H1 (cell line): ENCODE data around the gene ARMC9. TPM values are rescaled to one million over a fixed set of nuclear protein-coding genes. Genes with fewer than 3 reads are reported as not detected.

ENCODE experiments used
- CTCF ChIA-PET: fragments of 300-600 bp; sonication (Branson Sonifier 250); formaldehyde crosslinking; loops from one replicate; lab custom pipeline; 2021; ENCODE audit not compliant: partially characterized antibody; lab: Charles Lee
- POLR2A ChIA-PET: fragments of 300-600 bp; sonication (Branson Sonifier 250); formaldehyde crosslinking; loops from one replicate; lab custom pipeline; 2021; ENCODE audit warnings: inconsistent platforms; ENCODE audit not compliant: partially characterized antibody; lab: Charles Lee
- DNase-seq, 2 experiments: peaks; one replicate each; pipeline versions ENCODE4 v3.0.0 to v3.0.0-alpha.2; 2010 to 2022; ENCODE audit warnings: low spot score in 2 of 2, low read depth in 1 of 2, mixed read lengths in 1 of 2
- FAIRE-seq: peaks from 2 replicates; lab custom pipeline; 2011; peaks lifted over from hg19 to GRCh38; lab: Jason Lieb, UNC
- H2AFZ ChIP-seq: 2 replicates; pipeline ENCODE4 v1.8.1; 2012; ENCODE audit warnings: low read length, inconsistent platforms
- H2AK5ac ChIP-seq: 2 replicates; pipeline ENCODE4 v1.6.1; 2013; ENCODE audit warnings: low read depth, low read length
- H2BK120ac ChIP-seq: replicated peaks from 2 replicates; pipeline ENCODE3; 2013; ENCODE audit warnings: low read depth, low read length, inconsistent platforms
- H2BK12ac ChIP-seq: 2 replicates; pipeline ENCODE4 v1.6.1; 2013; ENCODE audit warnings: low read depth, low read length
- H2BK15ac ChIP-seq: 2 replicates; pipeline ENCODE4 v1.6.1; 2013; ENCODE audit warnings: low read length
- H2BK20ac ChIP-seq: 2 replicates; pipeline ENCODE4 v1.6.1; 2013; ENCODE audit warnings: low read length
- H2BK5ac ChIP-seq: 2 replicates; pipeline ENCODE4 v1.6.1; 2013; ENCODE audit warnings: low read depth, low read length
- H3K14ac ChIP-seq: 2 replicates; pipeline ENCODE4 v1.6.1; 2013; ENCODE audit warnings: inconsistent platforms; ENCODE audit not compliant: insufficient read length
- H3K18ac ChIP-seq: 2 replicates; pipeline ENCODE4 v1.6.1; 2013; ENCODE audit warnings: low read length; ENCODE audit errors: extremely low read depth
- H3K23ac ChIP-seq: 2 replicates; pipeline ENCODE4 v1.6.1; 2013; ENCODE audit warnings: inconsistent platforms; ENCODE audit not compliant: insufficient read length
- H3K23me2 ChIP-seq: 2 replicates; pipeline ENCODE4 v1.6.1; 2013; ENCODE audit warnings: low read depth, low read length
- H3K27ac ChIP-seq: 2 replicates; pipeline ENCODE4 v1.6.1; 2011; ENCODE audit warnings: low read depth, low read length, inconsistent platforms
- H3K27me3 ChIP-seq, 4 experiments: replicated peaks in 1 of 4; 1 replicate in 1 of 4; 2 replicates in 3 of 4; pipeline versions ENCODE4 v1.6.1 to v1.8.1; 2011 to 2013; ENCODE audit warnings: low read length in 3 of 4, mild to moderate bottlenecking in 3 of 4, inconsistent platforms in 2 of 4, mixed read lengths in 2 of 4, moderate library complexity in 1 of 4; ENCODE audit not compliant: control insufficient read depth in 3 of 4, insufficient read depth in 3 of 4; ENCODE audit errors: extremely low read depth in 1 of 4
- H3K36me3 ChIP-seq, 4 experiments: 2 replicates each; pipeline versions ENCODE4 v1.6.1 to v1.8.1; 2011 to 2013; ENCODE audit warnings: mild to moderate bottlenecking in 4 of 4, low read length in 3 of 4, moderate library complexity in 2 of 4, control low read depth in 1 of 4, inconsistent platforms in 1 of 4; ENCODE audit not compliant: insufficient read depth in 4 of 4, control insufficient read depth in 2 of 4
- H3K4ac ChIP-seq: replicated peaks from 2 replicates; pipeline ENCODE3; 2013; ENCODE audit warnings: low read length, low read depth, mixed read lengths, inconsistent platforms; ENCODE audit not compliant: insufficient read length
- H3K4me1 ChIP-seq, 4 experiments: replicated peaks in 1 of 4; 1 replicate in 1 of 4; 2 replicates in 3 of 4; pipeline versions ENCODE4 v1.6.1 to v1.8.1; 2011 to 2013; ENCODE audit warnings: low read length in 3 of 4, inconsistent platforms in 2 of 4, mixed read lengths in 1 of 4; ENCODE audit not compliant: insufficient read depth in 4 of 4, control insufficient read depth in 3 of 4
- H3K4me2 ChIP-seq, 2 experiments: 2 replicates each; pipeline versions ENCODE4 v1.6.1 to v1.8.1; 2011 to 2013; ENCODE audit warnings: low read depth in 2 of 2, low read length in 2 of 2, control low read depth in 1 of 2, inconsistent platforms in 1 of 2, mild to moderate bottlenecking in 1 of 2; ENCODE audit not compliant: insufficient read depth in 1 of 2
- H3K4me3 ChIP-seq, 4 experiments: fragments of 200-600, 300-600 bp in 1 of 4; sonication (generic), shearing (Covaris generic), sonication (Bioruptor Twin) in 1 of 4; 2 replicates each; pipeline versions ENCODE4 v1.5.1 to v1.8.1; 2011 to 2016; ENCODE audit warnings: low read length in 4 of 4, low read depth in 3 of 4, control low read depth in 2 of 4, inconsistent platforms in 2 of 4, mild to moderate bottlenecking in 2 of 4, mixed read lengths in 1 of 4, moderate library complexity in 1 of 4; ENCODE audit not compliant: insufficient read depth in 2 of 4; ENCODE audit errors: extremely low read depth in 1 of 4
- H3K56ac ChIP-seq: replicated peaks from 2 replicates; pipeline ENCODE3; 2013; ENCODE audit warnings: low read depth, mild to moderate bottlenecking, mixed read lengths, low read length, inconsistent platforms; ENCODE audit not compliant: insufficient read length
- H3K79me1 ChIP-seq: 2 replicates; pipeline ENCODE4 v1.6.1; 2013; ENCODE audit warnings: low read depth, low read length, control low read depth
- H3K79me2 ChIP-seq, 2 experiments: 2 replicates each; pipeline versions ENCODE4 v1.6.1 to v1.8.1; 2012 to 2013; ENCODE audit warnings: low read length in 2 of 2, mild to moderate bottlenecking in 2 of 2, inconsistent platforms in 1 of 2; ENCODE audit not compliant: insufficient read depth in 2 of 2, control insufficient read depth in 1 of 2
- H3K9ac ChIP-seq, 4 experiments: replicated peaks in 1 of 4; 1 replicate in 1 of 4; 2 replicates in 3 of 4; pipeline versions ENCODE4 v1.6.1 to v1.8.1; 2011 to 2013; ENCODE audit warnings: low read depth in 3 of 4, low read length in 3 of 4, control low read depth in 2 of 4, mild to moderate bottlenecking in 2 of 4, moderate library complexity in 2 of 4, inconsistent platforms in 1 of 4; ENCODE audit errors: extremely low read depth in 1 of 4
- H3K9me3 ChIP-seq, 2 experiments: 2 replicates each; pipeline versions ENCODE4 v1.6.1 to v1.8.1; 2012 to 2013; ENCODE audit warnings: mild to moderate bottlenecking in 2 of 2, moderate library complexity in 2 of 2, control low read depth in 1 of 2, inconsistent platforms in 1 of 2, low read depth in 1 of 2, low read length in 1 of 2, mixed read lengths in 1 of 2; ENCODE audit not compliant: insufficient read depth in 2 of 2
- H4K20me1 ChIP-seq, 2 experiments: replicated peaks in 1 of 2; 2 replicates each; pipeline versions ENCODE3 to v1.8.1; 2011 to 2013; ENCODE audit warnings: inconsistent platforms in 2 of 2, low read length in 2 of 2, mild to moderate bottlenecking in 1 of 2; ENCODE audit not compliant: insufficient read depth in 2 of 2, control insufficient read depth in 1 of 2
- H4K5ac ChIP-seq: 2 replicates; pipeline ENCODE4 v1.6.1; 2013; ENCODE audit warnings: low read length, low read depth, mixed read lengths, inconsistent platforms; ENCODE audit not compliant: insufficient read length
- H4K8ac ChIP-seq: 2 replicates; pipeline ENCODE4 v1.8.0; 2013; ENCODE audit warnings: mild to moderate bottlenecking, moderate library complexity, low read length, inconsistent platforms; ENCODE audit not compliant: insufficient read depth; ENCODE audit errors: extremely low read depth
- H4K91ac ChIP-seq: replicated peaks from 2 replicates; pipeline ENCODE3; 2013; ENCODE audit warnings: low read length, mixed read lengths, inconsistent platforms; ENCODE audit not compliant: insufficient read length
- CBX5 ChIP-seq: fragments of 300-800, 300-1000 bp; sonication (generic); IDR thresholded peaks from 2 replicates; pipeline ENCODE4 v1.7.1; 2016; ENCODE audit warnings: antibody characterized with exemption, low read length, low read depth
- CTCF ChIP-seq, 3 experiments: IDR thresholded peaks; 1 replicate in 2 of 3; 2 replicates in 1 of 3; pipeline versions ENCODE4 v1.5.1 to v1.6.1; 2011; ENCODE audit warnings: low read length in 3 of 3, mild to moderate bottlenecking in 3 of 3, inconsistent platforms in 2 of 3, low read depth in 1 of 3, moderate library complexity in 1 of 3; ENCODE audit not compliant: insufficient read depth in 1 of 3; ENCODE audit errors: control extremely low read depth in 1 of 3
- NANOG ChIP-seq: IDR thresholded peaks from 2 replicates; pipeline ENCODE4 v1.6.1; 2011; ENCODE audit warnings: low read length, low read depth, mild to moderate bottlenecking, inconsistent platforms; ENCODE audit not compliant: insufficient read depth, poor library complexity, severe bottlenecking
- RAD21 ChIP-seq, 2 experiments: IDR thresholded peaks in 1 of 2; conservative IDR thresholded peaks in 1 of 2; 2 replicates each; pipeline ENCODE4 v1.6.1; 2011; ENCODE audit warnings: low read depth in 2 of 2, low read length in 2 of 2, improper control_type of control experiment in 1 of 2, inconsistent platforms in 1 of 2, mild to moderate bottlenecking in 1 of 2, moderate library complexity in 1 of 2
- RXRA ChIP-seq: IDR thresholded peaks from 2 replicates; pipeline ENCODE4 v1.6.1; 2011; ENCODE audit warnings: low read depth, mild to moderate bottlenecking, low read length, moderate library complexity; ENCODE audit not compliant: insufficient read depth
- SIRT6 ChIP-seq: IDR thresholded peaks from one replicate; pipeline ENCODE4 v1.7.1; 2012; ENCODE audit warnings: low read length, inconsistent platforms
- SP1 ChIP-seq: IDR thresholded peaks from 2 replicates; pipeline ENCODE4 v1.6.1; 2011; ENCODE audit warnings: low read depth, low read length
- TEAD4 ChIP-seq: IDR thresholded peaks from 2 replicates; pipeline ENCODE4 v1.6.1; 2012; ENCODE audit warnings: low read depth, low read length, inconsistent platforms, mixed read lengths
- WGBS, 2 experiments: shearing (Covaris generic) in 1 of 2; methylation state at CpG; one replicate each; pipeline versions ENCODE4 v1.1.6 to v1.1.7; 2013 to 2015; ENCODE audit warnings: low lambda C conversion rate in 2 of 2, mixed read lengths in 2 of 2, inconsistent platforms in 1 of 2, low coverage in 1 of 2, missing lambda C conversion rate in 1 of 2; ENCODE audit not compliant: insufficient replicate concordance in 2 of 2, insufficient coverage in 1 of 2, insufficient read length in 1 of 2; ENCODE audit errors: extremely low coverage in 1 of 2, missing lambda C conversion rate in 1 of 2; 5-methylcytosine and 5-hydroxymethylcytosine counted together
- polyA plus RNA-seq, 7 experiments: library from polyadenylated mRNA; depleted of rRNA in 3 of 7; stranded (reverse) in 5 of 7; unstranded in 2 of 7; fragments of >200 nt in 5 of 7; fragments of 200-250 nt in 2 of 7; gene quantifications; 1 replicate in 5 of 7; 2 replicates in 1 of 7; 4 replicates in 1 of 7; pipeline versions ENCODE4 v1.2.1 to v1.2.3, GENCODE V29; 2011 to 2013; ENCODE audit warnings: missing spikeins in 2 of 7, mixed read lengths in 2 of 7
- total RNA-seq: library from RNA; stranded (reverse); fragmentation: NEBNext Ultra II Directional; extraction: Animal tissue kit (Norgen Biotek cat#: 25700); gene quantifications from 2 replicates; pipeline ENCODE4 v1.2.1, GENCODE V29; 2021

Gene ARMC9
- total and polyA plus RNA-seq, 2 of the 8 experiments (the other 6 are each of a cell fraction or from before 2014, with no cell fraction given): 23.2 to 36.1 TPM

DNA sequence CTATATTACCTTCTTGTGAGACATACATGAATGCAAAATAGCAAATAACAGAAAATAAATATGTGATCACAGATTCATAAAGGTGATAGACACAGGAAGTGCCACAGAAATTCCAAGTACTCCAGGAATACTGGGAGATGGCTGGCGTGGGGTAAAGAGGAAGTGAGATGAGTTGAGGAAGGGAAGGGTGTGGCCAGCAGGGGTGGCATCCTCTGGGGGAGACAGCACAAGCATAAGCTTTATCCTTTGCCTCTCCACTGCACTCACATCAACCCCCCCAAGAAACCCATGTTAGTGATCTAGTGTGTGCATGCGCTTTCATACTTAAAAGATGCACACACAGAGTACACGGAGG, 102.3 kb downstream of the ARMC9 start:
- Histone ChIP-seq H3K4me3 (no peak overlapping the region), H3K27me3 (no peaks in the 10 kb centered on the region), H3K9ac (no peak overlapping the region), H3K36me3 (0 out of 8 replicates have a peak, but pooled peaks cover 0 to 2% (median 0%) of the 10 kb centered on the region in 4 experiments)
- CTCF ChIA-PET: interaction anchor here (0.8 to 3.5 kb wide), 6 partner anchors 14 to 110 kb away, joined by 3 to 16 read pairs (median 6); no protein-coding TSS in a partner anchor
- TF ChIP-seq TEAD4: no peak
- TF ChIP-seq SIRT6: no peak
- no peak for TF ChIP-seq SP1
- TF ChIP-seq RXRA: no peak
- TF ChIP-seq CBX5: no peak
- TF ChIP-seq NANOG: no peak
- no peak for TF ChIP-seq RAD21 (IDR thresholded peaks at IDR 0.05 in 1 of 2, conservative IDR thresholded peaks at IDR 0.05 in 1 of 2; ENCODE audit: low read depth in 2 of 2, low read length in 2 of 2)
- TF ChIP-seq CTCF (IDR thresholded peaks at IDR 0.05; ENCODE audit: control extremely low read depth in 1 of 3, insufficient read depth in 1 of 3, low read depth in 1 of 3, low read length in 3 of 3): peak in 1 of 3 experiments; percentile 6; a peak in 1 of 4 replicates
- TF ChIP-seq, all 59 proteins: peak for 1
- Histone ChIP-seq H2BK12ac (no peak overlapping the region), H4K91ac (no peak overlapping the region), H3K56ac (no peak overlapping the region), H2BK20ac (no peak overlapping the region), H2AFZ (no peak overlapping the region), H3K27ac (no peak overlapping the region), H4K8ac (no peak overlapping the region), H2BK5ac (no peak overlapping the region), H3K4me1 (peaks cover 0 to 9% (median 3%) of the 10 kb centered on the region in 4 experiments; a peak in 2 of 7 replicates), H3K4ac (no peak overlapping the region), H2AK5ac (no peak overlapping the region), H3K23me2 (no peaks in the 10 kb centered on the region), H4K20me1 (no peaks in the 10 kb centered on the region), H3K23ac (no peak overlapping the region), H3K9me3 (no peaks in the 10 kb centered on the region), H2BK15ac (no peak overlapping the region), H3K79me2 (no peaks in the 10 kb centered on the region), H3K18ac (no peak overlapping the region), H3K4me2 (no peak overlapping the region), H2BK120ac (no peak overlapping the region), H4K5ac (no peak overlapping the region), H3K14ac (no peak overlapping the region), H3K79me1 (no peaks in the 10 kb centered on the region)
- DNase-seq (no peak), FAIRE-seq (no peak)
- WGBS, 2 experiments: 89% methylated on average over 3 of the region's 3 CpGs; no CpG with 5 or more reads in 1 of the 2 experiments
- POLR2A ChIA-PET: no interaction called here
